ENCODE results near the gene ATP6V1E1. TPM values are rescaled to one million over a fixed set of nuclear protein-coding genes. Genes with fewer than 3 reads are reported as not detected.
A peak's percentile ranks its signal among the peaks of the same experiment; 100 is the strongest.

ATP6V1E1 gene
- total and polyA plus RNA-seq, 2 of the 13 experiments (the other 11 are each of a cell fraction or from before 2014, with no cell fraction given), result 69.3 to 90.9 TPM

- TF ChIP-seq ZGPAT (CRISPR knock-in tag; IDR thresholded peaks at IDR 0.05) (0 out of 2 replicates have a peak, but pooled peaks have one; percentile 35), ZMYM3 (CRISPR knock-in tag; IDR thresholded peaks at IDR 0.05) (0 out of 2 replicates have a peak, but pooled peaks have one; percentile 31), ZFP36 (IDR thresholded peaks at IDR 0.05; ENCODE audit: borderline replicate concordance, low read depth, low read length, partially characterized antibody) (no peak), SP4 (CRISPR knock-in tag; IDR thresholded peaks at IDR 0.05) (peak; percentile 80; the same call in 1 of the 2 replicates), ZNF280B (CRISPR knock-in tag; IDR thresholded peaks at IDR 0.05; ENCODE audit: borderline replicate concordance) (peak; percentile 53; the same call in 1 of the 2 replicates), ZNF274 (CRISPR knock-in tag; IDR thresholded peaks at IDR 0.05) (peak; percentile 85; the same call in 1 of the 2 replicates), TBX2 (CRISPR knock-in tag; IDR thresholded peaks at IDR 0.05; ENCODE audit: borderline replicate concordance) (peak; percentile 57), ASH2L (IDR thresholded peaks at IDR 0.05; ENCODE audit: insufficient read length, low read depth, low read length) (peak; percentile 97), NONO (IDR thresholded peaks at IDR 0.05) (no peak), NONO (CRISPR knock-in tag; conservative IDR thresholded peaks at IDR 0.05) (no peak; the same call in 1 of the 2 replicates), MBNL3 (CRISPR knock-in tag; conservative IDR thresholded peaks at IDR 0.05) (no peak), ZNF549 (CRISPR knock-in tag; IDR thresholded peaks at IDR 0.05) (no peak), FOXP4 (CRISPR knock-in tag; IDR thresholded peaks at IDR 0.05) (no peak), ZNF383 (CRISPR knock-in tag; IDR thresholded peaks at IDR 0.05; ENCODE audit: borderline replicate concordance) (no peak), KAT8 (CRISPR knock-in tag; IDR thresholded peaks at IDR 0.05) (peak; percentile 95), HNF1A (IDR thresholded peaks at IDR 0.05; ENCODE audit: low read depth) (no peak), HNF1A (CRISPR knock-in tag; IDR thresholded peaks at IDR 0.05; ENCODE audit: borderline replicate concordance) (no peak), SP2 (CRISPR knock-in tag; IDR thresholded peaks at IDR 0.05) (peak; percentile 90)
These were observed at the start of gene ATP6V1E1 (continued) for GRCh38 chr22:17628406-17629172.

Measured in HepG2 (cell line).